Bone marrow (tissue), 2 donors: ENCODE measurements around the gene RCVRN.

Experiments
- DNase-seq, 2 donors: peaks; one replicate each; lab custom pipeline; 2025; lab: John Stamatoyannopoulos, UW

Gene RCVRN

GRCh38 chr17:9898812-9899211 is 6.3 kb downstream of the RCVRN start:
- no peak for DNase-seq

DNA sequence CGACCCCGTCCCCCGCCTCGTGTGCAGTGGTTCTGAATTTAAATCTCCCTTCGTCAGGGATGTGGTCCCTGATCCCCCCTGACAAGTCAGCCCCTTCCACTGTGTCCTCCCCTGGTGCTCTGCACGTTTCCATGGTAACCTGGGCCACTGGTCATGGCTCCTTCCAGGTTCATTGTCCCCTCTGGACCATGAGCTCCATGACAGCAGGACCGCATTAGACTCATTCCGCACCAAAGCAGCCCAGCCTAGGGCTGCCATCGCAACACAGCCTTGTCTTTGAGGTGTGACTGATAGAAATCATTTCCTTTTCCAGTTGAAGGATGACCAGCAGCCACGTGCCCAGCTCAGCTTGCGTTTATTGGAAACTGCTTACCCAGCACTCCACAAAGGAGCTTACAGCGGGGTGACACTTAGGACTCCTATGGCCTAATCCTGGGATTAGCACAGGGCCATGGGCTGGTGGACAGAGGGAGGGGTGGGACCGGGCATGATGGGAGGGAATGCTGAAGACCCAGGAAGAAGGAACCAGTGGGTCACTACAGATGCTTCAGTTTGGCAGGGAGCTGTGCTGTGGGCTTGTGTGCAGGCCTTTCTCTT is 7.6 kb downstream of the RCVRN start:
- no peak for DNase-seq

DNA sequence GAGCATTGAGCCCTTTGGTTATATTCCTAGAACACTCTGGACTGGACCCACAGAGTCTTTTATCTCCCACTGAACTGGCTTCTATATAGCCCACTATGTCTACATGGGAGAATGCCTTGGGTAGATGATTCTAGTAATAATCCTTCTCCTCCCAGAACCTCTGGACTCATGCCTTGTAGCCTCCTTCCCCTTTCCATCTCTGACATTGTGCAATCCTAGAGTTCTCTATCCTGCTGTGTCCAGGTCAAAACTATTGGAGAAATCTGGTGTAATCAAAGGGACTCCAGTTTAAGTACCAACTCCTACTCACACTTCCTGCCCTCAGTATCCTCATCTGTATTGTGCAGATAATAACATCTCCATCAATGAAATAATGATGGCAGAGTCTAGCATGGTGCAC is 9.1 kb downstream of the RCVRN start:
- DNase-seq = no peak

DNA sequence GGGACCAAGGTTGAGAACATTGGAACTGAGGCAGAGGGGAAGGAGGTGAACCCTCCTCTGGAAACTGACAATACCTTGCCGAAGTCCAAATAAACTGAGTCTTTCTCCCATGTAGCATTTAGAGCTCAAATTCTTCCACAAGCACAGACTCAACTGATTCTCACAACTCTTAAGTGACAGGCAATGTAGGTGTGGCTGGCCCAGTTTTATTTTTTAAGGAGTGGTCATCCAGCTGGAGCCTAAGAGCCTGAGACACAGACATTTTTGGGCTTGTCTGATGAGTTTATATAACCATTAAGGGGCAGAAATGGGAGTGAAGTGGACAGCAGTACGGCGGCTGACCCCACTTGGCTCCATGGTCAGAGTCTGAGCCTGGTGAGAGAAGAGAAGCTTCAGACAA is 10.8 kb downstream of the RCVRN start:
- no peak for DNase-seq

GRCh38 chr17:9893411-9894012 is 11.6 kb downstream of the RCVRN start:
- no peak for DNase-seq

DNA sequence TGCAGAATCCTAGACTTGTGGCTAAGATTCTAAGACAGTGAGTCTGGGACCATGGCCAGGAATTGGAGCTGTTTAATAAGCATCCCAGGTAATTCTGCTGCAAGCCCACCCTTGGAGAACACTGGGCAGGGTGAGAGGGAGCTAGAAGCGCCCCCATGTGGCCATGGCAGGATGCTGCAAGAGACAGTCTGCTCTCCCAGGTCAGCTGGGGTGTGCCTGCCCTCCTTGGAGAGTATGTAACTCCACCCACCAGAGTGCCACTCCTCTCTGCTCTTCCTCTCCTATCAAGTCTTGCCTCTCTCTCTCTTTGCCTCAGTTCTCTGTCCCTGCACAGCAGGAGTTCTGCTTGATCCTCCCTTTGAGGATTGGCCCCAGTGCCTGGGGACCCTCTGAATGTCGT is 14.9 kb downstream of the RCVRN start:
- DNase-seq = no peak

DNA sequence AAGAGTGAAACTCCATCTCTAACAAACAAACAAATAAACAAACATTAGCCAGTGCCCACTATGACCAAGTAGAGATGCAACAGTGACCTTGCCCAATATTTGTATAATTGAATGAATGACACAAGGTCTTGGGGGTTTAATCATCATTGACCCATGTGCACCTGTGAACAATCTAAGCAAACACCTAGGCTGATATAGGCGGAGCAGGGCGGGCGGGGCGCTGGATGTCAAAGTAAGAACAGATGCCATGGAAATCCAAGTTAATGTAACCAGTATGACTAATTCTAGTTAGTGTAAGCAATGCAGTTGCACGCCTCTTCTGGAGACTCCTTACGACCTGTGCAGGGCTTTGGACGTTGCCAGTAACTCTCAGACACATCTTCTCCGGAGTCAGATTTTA is 17.6 kb downstream of the RCVRN start:
- DNase-seq = no peak

DNA sequence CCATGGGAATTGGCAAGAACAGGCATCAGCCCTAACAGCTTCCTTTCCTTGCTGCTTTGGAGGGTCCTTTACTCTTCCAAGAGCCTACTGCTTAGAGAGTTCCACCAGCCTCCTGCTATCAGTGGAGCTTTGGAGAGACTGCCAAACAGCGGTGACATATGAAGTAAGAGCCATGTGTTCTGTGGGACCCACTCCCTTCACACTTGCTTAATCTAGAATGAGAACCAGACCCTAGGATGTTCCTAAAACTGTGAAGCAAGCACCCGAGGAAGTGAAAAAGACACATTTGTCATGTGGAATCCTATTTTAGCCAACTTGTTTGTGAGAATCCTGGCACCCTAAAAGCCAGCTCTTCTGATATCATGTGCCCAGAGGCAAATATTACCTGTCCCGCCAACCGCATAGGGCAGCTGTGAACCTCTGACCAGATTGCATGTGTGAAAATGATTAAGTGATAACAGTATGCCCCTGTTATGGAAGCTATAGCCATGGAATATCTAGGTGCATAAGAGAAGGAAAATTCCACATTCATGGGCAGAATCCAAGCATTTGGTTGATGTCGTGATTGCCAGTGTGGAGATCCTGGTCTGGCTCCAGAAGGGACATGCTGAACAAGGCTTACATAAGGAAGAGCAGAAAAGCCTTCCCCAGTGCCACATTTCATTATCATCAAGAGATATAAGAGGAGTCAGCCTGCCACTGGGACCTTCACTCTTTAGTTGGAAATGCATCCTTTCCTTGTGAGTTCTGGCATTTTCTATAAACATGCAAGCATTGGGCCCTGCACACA is 18.7 kb downstream of the RCVRN start:
- DNase-seq = no peak

DNA sequence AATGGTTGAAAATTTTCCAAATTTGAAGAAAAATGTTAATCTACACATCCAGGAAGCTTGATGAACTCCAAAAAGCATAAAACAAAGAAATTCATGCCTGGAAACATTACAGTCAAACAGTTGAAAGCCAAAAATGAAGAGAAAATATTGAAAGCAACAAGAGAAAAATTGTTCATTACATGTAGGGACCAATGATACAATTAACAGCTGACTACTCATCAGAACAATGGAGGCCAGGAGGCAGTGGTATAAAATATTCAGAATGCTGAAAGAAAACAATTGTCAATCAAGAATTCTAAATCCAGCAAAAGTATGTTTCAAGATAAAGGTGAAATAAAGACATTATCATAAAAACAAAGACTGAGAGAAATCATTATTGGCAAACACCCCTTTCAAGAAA is 21.6 kb downstream of the RCVRN start:
- no peak for DNase-seq

DNA sequence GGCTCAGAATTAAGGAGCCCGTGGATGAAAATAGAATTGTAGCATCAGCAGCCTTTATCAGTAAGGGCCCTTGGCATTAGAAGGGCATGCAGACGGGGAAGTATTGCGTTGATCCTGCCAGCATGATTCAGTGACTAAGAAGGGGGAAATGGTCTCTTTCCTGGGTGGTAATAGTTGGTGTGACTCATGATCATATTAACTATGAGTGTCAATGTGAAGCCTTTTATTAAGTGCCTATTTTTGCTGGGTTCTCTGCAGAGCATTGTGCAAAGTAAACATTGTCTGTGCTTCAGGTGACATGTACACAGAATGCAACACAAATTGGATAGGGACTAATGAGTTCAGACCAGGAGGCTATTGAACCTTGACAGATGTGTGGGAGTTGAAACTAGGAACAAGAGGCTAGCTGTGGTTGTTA is 24.5 kb downstream of the RCVRN start:
- DNase-seq = peak in 1 of 2 donors; percentile 5

- DNase-seq = no peak
These were observed 26.1 kb downstream of the RCVRN start for GRCh38 chr17:9878786-9879525.

DNA sequence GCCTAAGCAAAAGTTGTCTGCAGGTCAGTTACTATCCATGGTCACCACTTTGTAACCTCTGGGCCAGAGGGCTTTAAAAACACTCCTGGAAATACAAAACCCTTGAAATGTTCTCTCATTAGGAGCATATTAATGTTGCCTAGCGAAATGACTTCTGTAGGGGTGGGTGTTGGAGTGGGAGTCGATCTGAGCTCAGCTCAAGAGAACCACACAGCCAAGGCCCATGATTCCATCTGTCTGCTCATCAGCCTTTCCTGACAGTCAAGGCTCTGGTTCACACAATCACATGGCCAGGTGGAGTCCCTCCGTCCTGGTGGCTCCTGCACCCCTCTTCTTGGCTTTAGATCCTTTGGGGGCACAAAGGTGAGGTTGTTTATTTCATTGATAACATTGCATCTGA is 26.7 kb downstream of the RCVRN start:
- DNase-seq = no peak

DNA sequence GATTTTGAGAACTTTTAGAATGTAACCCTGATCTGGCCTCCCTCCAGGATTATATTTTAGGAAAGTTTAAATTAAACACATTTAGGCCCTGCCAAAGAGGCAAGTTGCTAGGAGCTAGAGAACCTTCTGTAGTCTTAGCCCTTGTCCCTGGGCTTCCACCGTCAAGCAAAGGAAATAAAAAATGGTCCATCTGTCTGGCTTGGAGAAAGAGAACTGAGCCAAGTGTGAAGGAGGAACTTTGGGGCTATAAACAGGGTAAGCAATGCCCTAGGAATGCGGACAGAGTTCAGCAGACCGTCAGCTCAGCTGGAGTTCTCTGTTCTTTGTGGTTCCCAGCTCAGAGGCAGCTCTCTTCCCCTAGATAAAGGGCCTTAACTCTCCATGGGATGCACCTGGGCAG is 29.6 kb downstream of the RCVRN start:
- DNase-seq = no peak

DNA sequence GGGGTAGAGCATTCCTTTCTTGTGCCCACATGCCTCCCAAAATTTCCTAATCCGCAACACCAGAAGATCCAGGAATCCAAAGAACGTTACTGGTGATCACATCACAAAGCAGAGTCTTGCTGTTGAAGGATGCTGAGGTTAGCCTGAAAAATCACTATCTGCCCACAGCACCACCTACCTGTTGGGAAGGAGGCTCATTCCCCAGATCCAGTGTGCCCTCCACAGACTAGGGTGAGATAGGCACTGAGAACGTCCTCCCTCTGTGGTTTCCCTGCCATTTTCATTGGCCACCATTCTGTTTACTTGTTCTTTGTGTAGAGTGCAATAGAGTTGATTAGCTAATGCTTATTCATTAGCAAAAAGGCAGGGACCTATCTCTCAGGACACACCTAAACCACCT is 30.3 kb downstream of the RCVRN start:
- no peak for DNase-seq

GRCh38 chr17:9872852-9873251 is 32.2 kb downstream of the RCVRN start:
- DNase-seq = no peak

DNA sequence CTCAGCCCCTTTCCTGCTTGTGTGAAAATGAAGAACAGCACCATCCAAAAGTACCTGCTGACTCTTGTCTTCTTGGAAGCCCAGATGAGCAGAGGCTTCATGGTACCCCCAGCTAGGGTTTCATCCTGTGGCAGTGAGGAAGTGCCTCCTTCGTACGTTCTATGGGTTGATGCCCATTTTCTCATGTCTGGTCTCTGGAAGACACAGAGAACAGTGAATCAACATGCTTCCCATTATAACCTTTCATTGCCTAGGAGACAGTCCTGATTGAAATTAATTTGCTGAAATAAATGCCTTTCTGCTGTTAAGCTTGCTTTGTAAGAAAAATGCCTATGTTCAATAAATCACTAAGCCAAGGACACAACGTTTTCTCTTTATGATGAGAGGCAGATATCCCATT is 36.5 kb downstream of the RCVRN start:
- DNase-seq = no peak

DNA sequence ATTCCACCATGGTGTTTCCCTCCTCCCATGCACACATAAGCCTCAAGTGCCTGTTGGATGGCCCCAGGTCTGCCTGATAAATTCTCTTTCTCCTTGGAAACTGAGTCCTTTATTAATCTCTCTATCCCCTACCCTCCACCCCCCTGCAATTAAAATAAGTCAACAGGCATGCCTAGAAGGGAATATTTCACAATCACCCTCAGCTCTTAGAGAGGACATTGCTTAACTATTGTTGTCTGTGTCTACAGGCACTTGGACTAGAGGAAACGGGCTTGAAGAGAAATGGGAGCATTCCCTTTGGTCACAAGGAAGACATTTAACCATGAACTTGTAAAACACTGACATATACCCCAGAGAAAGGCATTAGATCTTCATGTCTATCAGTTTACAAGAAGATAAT is 39.5 kb downstream of the RCVRN start:
- no peak for DNase-seq

DNA sequence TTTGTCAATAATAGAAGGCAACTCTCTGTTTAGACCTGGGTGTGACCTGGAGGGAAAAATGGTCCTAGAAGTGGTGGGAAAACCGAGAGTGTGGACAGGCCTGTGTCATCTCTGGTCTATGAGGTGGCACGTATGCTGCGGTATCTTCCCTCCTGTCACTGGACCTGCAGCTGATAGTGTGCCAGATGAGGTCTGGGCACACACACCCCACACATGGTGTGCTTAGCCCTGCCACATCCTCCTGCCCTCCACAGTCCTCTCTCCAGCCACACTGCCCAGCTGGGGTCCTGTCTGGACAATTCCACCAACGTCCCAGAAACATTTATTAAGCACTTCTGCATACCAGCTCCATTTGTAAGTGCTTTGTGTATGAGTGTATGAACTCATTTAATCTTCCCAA is 42.1 kb downstream of the RCVRN start:
- no peak for DNase-seq

DNA sequence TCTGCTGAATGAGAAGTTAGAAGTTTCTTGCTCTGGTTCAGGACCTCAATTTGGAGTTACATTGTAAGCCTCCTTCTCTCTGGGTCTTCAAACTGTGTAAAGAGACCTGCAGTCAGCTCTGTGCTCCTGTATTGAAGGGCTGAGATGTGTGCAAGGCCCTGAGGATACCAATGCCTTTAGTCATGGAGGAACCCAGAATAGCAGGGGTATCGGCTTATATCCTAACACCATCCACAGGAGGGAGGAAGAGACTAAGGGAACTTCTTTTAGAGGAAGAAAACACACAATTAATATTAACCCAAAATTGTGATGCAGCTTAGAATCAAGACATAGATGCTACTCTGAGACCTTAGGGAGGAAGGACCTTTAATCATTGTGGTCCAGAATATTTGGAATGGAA is 42.9 kb downstream of the RCVRN start:
- no peak for DNase-seq

- DNase-seq = no peak
These were observed 44.2 kb downstream of the RCVRN start for GRCh38 chr17:9860851-9861250.

GRCh38 chr17:9859781-9860180 is 45.3 kb downstream of the RCVRN start:
- DNase-seq = no peak

- DNase-seq = no peak
These were observed 50.0 kb downstream of the RCVRN start for GRCh38 chr17:9855036-9855435.

DNA sequence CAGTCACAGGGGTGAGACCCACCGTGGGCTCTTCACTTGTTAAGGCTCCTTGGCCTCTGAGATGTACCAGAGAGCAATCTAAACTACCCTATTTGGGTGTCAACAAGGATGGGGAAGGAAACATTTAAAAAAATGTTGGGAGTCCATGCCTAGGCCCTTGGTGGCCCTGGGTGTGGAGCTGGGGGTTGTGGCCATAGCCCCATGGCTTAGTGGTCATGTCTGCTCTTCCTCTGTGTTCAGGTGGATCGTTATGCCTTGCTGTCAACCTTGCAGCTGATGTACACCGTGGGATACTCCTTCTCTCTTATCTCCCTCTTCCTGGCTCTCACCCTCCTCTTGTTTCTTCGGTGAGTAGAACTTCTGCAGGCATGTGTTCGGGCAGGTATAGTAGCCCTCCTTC is 50.8 kb downstream of the RCVRN start:
- no peak for DNase-seq
